SU-DHL-6 (cell line): ENCODE results near the gene WSB2.

ENCODE experiments used
- EZH2phosphoT487 ChIP-seq: fragments of 200-600 bp; sonication (generic), shearing (Covaris generic); conservative IDR thresholded peaks from 2 replicates; pipeline ENCODE4 v1.6.1; 2018; ENCODE audit warnings: mild to moderate bottlenecking, antibody characterized with exemption, low read length, moderate library complexity, mixed read lengths
- TF ChIP-seq, protein P1 (sequence below): fragments of 200-600 bp; sonication (generic); IDR thresholded peaks from one replicate; pipeline ENCODE4 v1.5.1; 2017; ENCODE audit warnings: antibody characterized with exemption, mild to moderate bottlenecking, low read length, moderate library complexity; ENCODE audit not compliant: insufficient read depth, poor library complexity, severe bottlenecking

DNA sequence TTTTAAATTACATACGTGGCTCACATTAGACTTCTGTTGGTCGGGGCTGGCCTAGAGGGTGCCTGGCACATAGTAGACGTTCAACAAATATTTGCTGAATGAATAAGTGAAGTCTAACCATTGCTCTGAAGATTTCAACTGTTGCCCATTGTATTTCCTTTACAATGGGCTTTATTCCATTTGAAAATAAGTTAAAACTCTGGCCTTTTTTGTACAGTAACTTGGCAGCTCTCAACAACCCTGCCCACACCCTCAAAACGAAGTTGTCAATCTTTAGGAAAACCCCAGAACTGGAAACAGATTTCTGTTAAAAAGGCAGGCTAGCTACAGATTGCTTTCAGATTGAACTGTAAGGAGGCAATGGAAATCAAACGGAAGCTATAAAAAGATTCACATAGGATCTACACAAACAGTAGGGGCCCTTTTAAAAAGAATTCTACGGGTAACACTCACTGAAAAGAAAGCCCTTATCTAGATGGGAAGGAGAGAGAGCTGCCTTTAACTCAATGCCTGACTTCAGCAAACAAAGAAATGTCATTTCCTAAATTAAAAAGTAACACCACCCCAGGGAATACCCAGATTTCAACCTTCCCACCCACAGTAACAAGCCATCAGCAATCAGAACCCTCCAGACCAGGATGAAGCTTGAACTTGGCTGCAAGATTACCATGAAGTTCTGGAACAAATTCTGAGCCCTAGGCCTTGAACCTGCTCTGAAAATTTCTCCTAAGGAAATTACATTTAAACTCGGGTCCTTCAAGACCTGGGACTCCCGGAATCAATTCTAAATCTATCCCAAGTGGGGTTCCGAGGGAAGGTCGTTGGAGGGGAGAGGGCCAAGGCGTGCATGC lies 1.4 kb downstream of the WSB2 start:
- TF ChIP-seq, protein P1, sequence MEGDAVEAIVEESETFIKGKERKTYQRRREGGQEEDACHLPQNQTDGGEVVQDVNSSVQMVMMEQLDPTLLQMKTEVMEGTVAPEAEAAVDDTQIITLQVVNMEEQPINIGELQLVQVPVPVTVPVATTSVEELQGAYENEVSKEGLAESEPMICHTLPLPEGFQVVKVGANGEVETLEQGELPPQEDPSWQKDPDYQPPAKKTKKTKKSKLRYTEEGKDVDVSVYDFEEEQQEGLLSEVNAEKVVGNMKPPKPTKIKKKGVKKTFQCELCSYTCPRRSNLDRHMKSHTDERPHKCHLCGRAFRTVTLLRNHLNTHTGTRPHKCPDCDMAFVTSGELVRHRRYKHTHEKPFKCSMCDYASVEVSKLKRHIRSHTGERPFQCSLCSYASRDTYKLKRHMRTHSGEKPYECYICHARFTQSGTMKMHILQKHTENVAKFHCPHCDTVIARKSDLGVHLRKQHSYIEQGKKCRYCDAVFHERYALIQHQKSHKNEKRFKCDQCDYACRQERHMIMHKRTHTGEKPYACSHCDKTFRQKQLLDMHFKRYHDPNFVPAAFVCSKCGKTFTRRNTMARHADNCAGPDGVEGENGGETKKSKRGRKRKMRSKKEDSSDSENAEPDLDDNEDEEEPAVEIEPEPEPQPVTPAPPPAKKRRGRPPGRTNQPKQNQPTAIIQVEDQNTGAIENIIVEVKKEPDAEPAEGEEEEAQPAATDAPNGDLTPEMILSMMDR, result no peak
- TF ChIP-seq EZH2phosphoT487, result no peak
